Neural progenitor cell (in vitro differentiated cells): ENCODE results near the gene C20orf204.

Experiments used
- CTCF ChIP-seq: fragments of 200-600 bp; sonication (generic); IDR thresholded peaks from 2 replicates; pipeline ENCODE4 v1.5.1; 2017; ENCODE audit warnings: antibody characterized with exemption, mild to moderate bottlenecking
- EZH2 ChIP-seq: fragments of 200-600 bp; sonication (generic); IDR thresholded peaks from 2 replicates; pipeline ENCODE4 v1.6.1; 2017; ENCODE audit warnings: antibody characterized with exemption, mild to moderate bottlenecking, moderate library complexity
- EZH2phosphoT487 ChIP-seq: fragments of 200-600 bp; sonication (generic); IDR thresholded peaks from 2 replicates; pipeline ENCODE4 v1.6.1; 2017; ENCODE audit warnings: antibody characterized with exemption

- TF ChIP-seq EZH2phosphoT487 (no peak), CTCF (no peak), EZH2 (no peak)
Observed at GRCh38 chr20:64074184-64074789, 38.3 kb downstream of the C20orf204 start.
